NT2/D1 (cell line): ENCODE results near the gene PFN3.

Experiments used
- SUZ12 ChIP-seq: IDR thresholded peaks from 2 replicates; pipeline ENCODE4 v1.6.1; 2011; ENCODE audit not compliant: insufficient read length, insufficient read depth; ENCODE audit errors: extremely low read depth
- YY1 ChIP-seq: IDR thresholded peaks from 2 replicates; pipeline ENCODE4 v1.6.1; 2011; ENCODE audit not compliant: insufficient read length, insufficient read depth
- ZNF274 ChIP-seq: IDR thresholded peaks from 2 replicates; pipeline ENCODE4 v1.6.1; 2011; ENCODE audit warnings: mild to moderate bottlenecking, low read depth, low read length

DNA sequence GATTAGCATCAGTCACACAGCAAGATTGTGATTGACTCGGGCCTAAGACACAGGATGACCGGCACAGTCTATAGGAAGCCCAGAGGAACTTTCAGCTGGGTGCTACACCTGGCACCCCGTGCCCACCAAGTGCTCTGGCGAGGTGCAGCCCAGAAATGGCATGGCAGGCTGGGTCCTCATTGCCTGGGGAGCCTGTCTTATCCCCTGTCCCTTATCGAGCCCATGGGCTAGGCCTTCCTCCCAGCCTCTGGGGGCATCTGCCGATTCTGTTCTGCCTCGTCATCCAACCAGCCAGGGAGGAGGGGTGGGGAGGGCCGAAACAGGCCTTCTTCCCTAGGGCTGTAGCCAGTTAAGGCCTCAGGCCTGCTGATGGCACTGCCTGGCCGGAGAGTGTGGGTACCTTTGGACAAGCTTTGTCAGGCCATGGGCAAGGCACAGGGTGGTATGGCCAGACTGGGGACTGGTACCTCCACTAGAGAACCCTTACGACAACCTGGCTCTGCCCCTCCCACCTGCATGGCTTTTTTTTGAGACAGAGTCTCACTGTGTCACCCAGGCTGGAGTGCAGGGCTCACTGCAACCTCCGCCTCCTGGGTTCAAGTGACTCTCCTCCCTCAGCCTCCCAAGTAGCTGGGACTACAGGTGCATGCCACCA is 27.6 kb upstream of the PFN3 start:
- TF ChIP-seq YY1 (no peak), ZNF274 (no peak), SUZ12 (no peak)
